Lung (tissue), 12 donors: Measurements from ENCODE around the gene DOCK1. TPM values are rescaled to one million over a fixed set of nuclear protein-coding genes. Genes with fewer than 3 reads are reported as not detected.

ENCODE experiments used
- ATAC-seq: fragments of 200-7000 bp; cut with Tn5 transposase; one replicate; pipeline ENCODE4 v1.9.1; 2020; ENCODE audit warnings: moderate number of reproducible peaks; ENCODE audit not compliant: insufficient read depth, low FRiP score
- DNase-seq, 3 donors: peaks; one replicate each; pipeline ENCODE4 v3.0.0-alpha.2; 2013 to 2017
- H3K27ac ChIP-seq, 2 donors: one replicate each; pipeline ENCODE4 v1.5.1; 2013; ENCODE audit warnings: mild to moderate bottlenecking in 2 of 2, moderate library complexity in 2 of 2, control low read depth in 1 of 2, inconsistent platforms in 1 of 2, low read depth in 1 of 2, low read length in 1 of 2
- H3K27me3 ChIP-seq, 3 donors: one replicate each; pipeline ENCODE4 v1.5.1; 2013; ENCODE audit warnings: low read length in 2 of 3; ENCODE audit not compliant: control insufficient read depth in 3 of 3, insufficient read depth in 3 of 3
- H3K36me3 ChIP-seq, 4 donors: one replicate each; pipeline ENCODE4 v1.5.1; 2013; ENCODE audit warnings: low read length in 4 of 4, mild to moderate bottlenecking in 1 of 4, moderate library complexity in 1 of 4; ENCODE audit not compliant: control insufficient read depth in 4 of 4, insufficient read depth in 4 of 4
- H3K4me1 ChIP-seq, 5 donors: one replicate each; pipeline ENCODE4 v1.5.1; 2013; ENCODE audit warnings: low read length in 5 of 5, mild to moderate bottlenecking in 2 of 5, moderate library complexity in 1 of 5; ENCODE audit not compliant: control insufficient read depth in 5 of 5, insufficient read depth in 5 of 5
- H3K4me3 ChIP-seq: one replicate; pipeline ENCODE4 v1.5.1; 2013; ENCODE audit warnings: mild to moderate bottlenecking, control low read depth, moderate library complexity
- H3K9ac ChIP-seq, 2 donors: one replicate each; pipeline ENCODE4 v1.5.1; 2013; ENCODE audit warnings: low read length in 2 of 2, control low read depth in 1 of 2; ENCODE audit not compliant: insufficient read depth in 1 of 2
- H3K9me3 ChIP-seq, 4 donors: one replicate each; pipeline ENCODE4 v1.5.1; 2013; ENCODE audit warnings: low read length in 3 of 4, mild to moderate bottlenecking in 1 of 4, moderate library complexity in 1 of 4; ENCODE audit not compliant: control insufficient read depth in 4 of 4, insufficient read depth in 3 of 4
- CTCF ChIP-seq: IDR thresholded peaks from 2 replicates; pipeline ENCODE4 v1.5.1; 2012; ENCODE audit warnings: mild to moderate bottlenecking; ENCODE audit errors: control extremely low read depth, extremely low read depth
- WGBS, 2 donors: extraction: QIAGEN DNeasy Blood & Tissue Kit; methylation state at CpG; one replicate each; pipeline ENCODE4 v1.1.7; 2013; 5-methylcytosine and 5-hydroxymethylcytosine counted together
- polyA plus RNA-seq, 2 donors: library from polyadenylated mRNA; stranded (reverse); fragments of 200-250 nt; gene quantifications; one replicate each; pipeline ENCODE4 v1.2.1, GENCODE V29; 2013
- total RNA-seq, 2 donors: library from RNA; depleted of rRNA in 1 of 2; stranded (reverse); fragments of >200 nt in 1 of 2; gene quantifications; one replicate each; pipeline ENCODE4 v1.2.1, GENCODE V29; 2014 to 2021
- donor health status: control.
- donor health status: control.
- donor health status: Bipolar disorder and iron deficiency.
- donor health status: healthy.
- donor health status: DM: yes; HTN: yes; CAD: no.

Gene DOCK1
- total and polyA plus RNA-seq, 4 donors = 11.2 to 102 (median 30.5) TPM

GRCh38 chr10:127221281-127221680 is 316.1 kb downstream of the DOCK1 start:
- no peaks in the 10 kb centered on the region for H3K4me1 ChIP-seq
- no peak for TF ChIP-seq CTCF
- H3K36me3 ChIP-seq = no peaks in the 10 kb centered on the region
- 85 to 97% methylated on average over 3 of the region's 3 CpGs for WGBS, 2 donors
- no peak overlapping the region for H3K9ac ChIP-seq
- no peak overlapping the region for H3K27ac ChIP-seq
- ATAC-seq = no peak
- H3K9me3 ChIP-seq = no peaks in the 10 kb centered on the region
- no peak overlapping the region for H3K4me3 ChIP-seq
- H3K27me3 ChIP-seq = no peaks in the 10 kb centered on the region
- no peak for DNase-seq

GRCh38 chr10:127227027-127227426 is 321.8 kb downstream of the DOCK1 start:
- ATAC-seq = no peak
- Histone ChIP-seq H3K4me1 (peaks cover 0 to 2% (median 0%) of the 10 kb centered on the region in 5 donors), H3K27me3 (no peaks in the 10 kb centered on the region), H3K4me3 (no peak overlapping the region), H3K27ac (no peak overlapping the region), H3K9ac (no peak overlapping the region), H3K36me3 (peaks cover 0 to 2% (median 0%) of the 10 kb centered on the region in 4 donors), H3K9me3 (no peaks in the 10 kb centered on the region)
- WGBS, 2 donors = 95% methylated on average over 10 of the region's 10 CpGs
- no peak for DNase-seq
- TF ChIP-seq CTCF = no peak

GRCh38 chr10:127227663-127228062 is 322.4 kb downstream of the DOCK1 start:
- peaks cover 0 to 2% (median 0%) of the 10 kb centered on the region in 5 donors for H3K4me1 ChIP-seq
- H3K27ac ChIP-seq = no peak overlapping the region
- TF ChIP-seq CTCF = no peak
- peaks cover 0 to 2% (median 0%) of the 10 kb centered on the region in 4 donors for H3K36me3 ChIP-seq
- H3K4me3 ChIP-seq = no peak overlapping the region
- no peak overlapping the region for H3K9ac ChIP-seq
- H3K27me3 ChIP-seq = no peaks in the 10 kb centered on the region
- DNase-seq = no peak
- H3K9me3 ChIP-seq = no peaks in the 10 kb centered on the region
- no peak for ATAC-seq
- WGBS, 2 donors = 92 to 93% methylated on average over 1 of the region's 1 CpG

GRCh38 chr10:127228195-127228787 is 323.1 kb downstream of the DOCK1 start:
- ATAC-seq (no peak), DNase-seq (no peak)
- 81 to 82% methylated on average over 12 of the region's 12 CpGs for WGBS, 2 donors
- Histone ChIP-seq H3K36me3 (peaks cover 0 to 2% (median 0%) of the 10 kb centered on the region in 4 donors), H3K4me3 (no peak overlapping the region), H3K9ac (no peak overlapping the region), H3K27me3 (no peaks in the 10 kb centered on the region), H3K27ac (no peak overlapping the region), H3K9me3 (no peaks in the 10 kb centered on the region), H3K4me1 (peaks cover 0 to 2% (median 0%) of the 10 kb centered on the region in 5 donors)
- no peak for TF ChIP-seq CTCF
